ENCODE results near the gene GDPD5. TPM values are rescaled to one million over a fixed set of nuclear protein-coding genes. Genes with fewer than 3 reads are reported as not detected.

GDPD5 gene
- total and polyA plus RNA-seq, 9 of the 15 experiments (the other 6 are each of a cell fraction or from before 2014, with no cell fraction given) = 0.32 to 27.3 (median 8.0) TPM

DNA sequence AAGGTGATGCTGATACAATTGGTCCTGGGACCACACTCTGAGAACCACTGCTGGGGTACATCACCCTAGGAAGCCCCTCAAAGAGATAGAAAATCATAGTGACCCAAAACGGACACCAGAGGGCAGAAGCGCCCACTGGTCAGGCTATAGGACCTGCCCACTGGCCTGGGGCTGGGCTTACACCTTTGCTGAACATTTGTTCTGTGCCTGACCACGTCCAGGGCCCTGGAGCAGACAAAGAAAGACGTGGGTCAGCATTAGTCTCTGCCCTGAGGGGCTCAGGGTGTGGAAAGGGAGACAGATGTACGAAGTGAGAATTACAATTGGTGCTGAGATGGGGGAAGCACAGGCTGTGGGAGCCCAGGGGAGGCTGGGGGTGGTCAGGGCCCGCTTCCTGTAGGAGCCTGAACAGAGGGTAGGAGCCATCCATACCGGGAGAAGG, 21.9 kb upstream of the GDPD5 start (continued):
- TF ChIP-seq CEBPZ (IDR thresholded peaks at IDR 0.05; ENCODE audit: borderline replicate concordance, low read depth, low read length) (no peak), POLR3A (IDR thresholded peaks at IDR 0.05; ENCODE audit: borderline replicate concordance, extremely low read depth, insufficient read depth, insufficient read length) (no peak), ZBTB33 (CRISPR knock-in tag; IDR thresholded peaks at IDR 0.05) (no peak), BRD4 (IDR thresholded peaks at IDR 0.05) (no peak), CHD7 (IDR thresholded peaks at IDR 0.05; ENCODE audit: low read depth, low read length) (no peak), EWSR1 (IDR thresholded peaks at IDR 0.05; ENCODE audit: borderline replicate concordance, low read depth, partially characterized antibody) (no peak), NFE2L1 (tag; IDR thresholded peaks at IDR 0.05; ENCODE audit: borderline replicate concordance, low read depth) (no peak), ESRRB (CRISPR knock-in tag; IDR thresholded peaks at IDR 0.05; ENCODE audit: borderline replicate concordance) (no peak), CREM (IDR thresholded peaks at IDR 0.05; ENCODE audit: low read depth) (no peak), NFATC3 (IDR thresholded peaks at IDR 0.05) (no peak), XRCC5 (IDR thresholded peaks at IDR 0.05; ENCODE audit: low read depth, low read length) (0 out of 2 replicates have a peak, but pooled peaks have one; percentile 43)
